ENCODE data around the gene NUMBL.
"Not testable (repeated sequence)": the region's sequence is repeated elsewhere in the genome, so short reads cannot be mapped to it uniquely, and the experiment has no call there.

NUMBL gene

DNA sequence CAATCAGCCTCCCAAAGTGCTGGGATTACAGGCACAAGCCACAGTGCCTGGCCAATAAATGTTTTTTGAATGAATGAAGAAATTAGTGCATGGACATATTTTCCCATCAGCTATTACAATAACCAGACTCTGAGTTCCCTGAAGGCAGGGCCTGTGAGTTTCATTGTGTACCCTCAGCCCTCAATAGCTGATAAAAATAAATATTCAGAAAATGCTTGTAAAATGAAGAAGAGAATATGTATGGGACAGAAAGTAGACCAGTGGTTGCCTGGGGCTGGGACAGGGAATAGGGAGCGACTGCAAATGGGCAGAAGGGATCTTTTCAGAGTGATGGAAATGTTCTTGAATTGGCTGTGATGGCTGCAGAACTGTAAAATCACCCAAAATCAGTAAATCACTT lies 28.8 kb downstream of the NUMBL start:
- DNase-seq, result no peak

DNA sequence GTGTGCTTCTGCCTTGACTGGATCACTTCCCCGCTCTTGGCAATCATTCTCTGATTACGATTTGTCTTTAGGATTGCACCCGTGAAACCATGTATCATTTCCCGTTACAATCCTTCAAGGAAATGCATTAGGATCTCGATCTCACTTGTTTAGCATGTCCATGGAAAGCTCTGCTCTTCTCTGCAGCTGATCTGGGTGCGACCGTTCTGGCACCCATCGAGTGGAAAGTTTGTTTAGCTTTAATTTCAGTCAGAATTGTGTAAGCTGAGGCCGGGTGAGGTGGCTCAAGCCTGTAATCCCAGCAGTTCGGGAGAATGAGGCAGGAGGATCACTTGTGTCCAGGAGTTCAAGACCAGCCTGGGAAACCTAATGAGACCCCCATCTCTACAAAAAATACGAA lies 30.9 kb downstream of the NUMBL start:
- no peak for DNase-seq

GRCh38 chr19:40659116-40659515 lies 31.3 kb downstream of the NUMBL start:
- DNase-seq, result no peak

GRCh38 chr19:40658031-40658430 lies 32.4 kb downstream of the NUMBL start:
- DNase-seq, result no peak

- DNase-seq, result not testable (repeated sequence)
Observed at GRCh38 chr19:40655684-40656083, 34.8 kb downstream of the NUMBL start.

- DNase-seq, result not testable (repeated sequence)
Observed at GRCh38 chr19:40652303-40652702, 38.1 kb downstream of the NUMBL start.

DNA sequence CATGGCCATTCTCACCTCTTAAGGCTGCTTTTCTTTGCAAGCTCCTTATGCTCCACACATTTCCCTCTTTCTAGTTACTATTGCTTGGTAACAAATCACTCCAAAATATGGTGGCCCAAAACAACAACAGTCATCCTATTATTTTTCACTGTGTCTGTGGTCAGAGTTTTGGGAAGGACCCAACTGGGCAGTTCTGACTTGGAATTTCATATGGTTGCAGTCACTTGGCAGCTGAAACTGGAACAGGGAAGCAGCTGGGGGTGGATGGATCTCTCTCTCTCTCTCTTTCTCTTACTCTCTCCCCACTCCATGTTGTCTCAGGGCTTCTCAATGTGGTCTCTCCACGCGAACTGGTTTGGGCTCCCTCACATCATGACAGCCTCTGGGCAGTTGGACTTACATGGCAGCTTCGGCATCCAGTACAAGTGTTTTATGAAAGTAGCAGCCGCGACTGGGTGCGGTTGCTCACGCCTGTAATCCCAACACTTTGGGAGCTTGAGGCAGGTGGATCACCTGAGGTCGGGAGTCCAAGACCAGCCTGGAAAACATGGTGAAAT lies 39.6 kb downstream of the NUMBL start:
- DNase-seq, result no peak

- DNase-seq, result not testable (repeated sequence)
Observed at GRCh38 chr19:40649903-40650675, 40.4 kb downstream of the NUMBL start.

- DNase-seq, result no peak
Observed at GRCh38 chr19:40646743-40647254, 43.7 kb downstream of the NUMBL start.

GRCh38 chr19:40642757-40643305 lies 47.6 kb downstream of the NUMBL start:
- DNase-seq, result no peak

DNA sequence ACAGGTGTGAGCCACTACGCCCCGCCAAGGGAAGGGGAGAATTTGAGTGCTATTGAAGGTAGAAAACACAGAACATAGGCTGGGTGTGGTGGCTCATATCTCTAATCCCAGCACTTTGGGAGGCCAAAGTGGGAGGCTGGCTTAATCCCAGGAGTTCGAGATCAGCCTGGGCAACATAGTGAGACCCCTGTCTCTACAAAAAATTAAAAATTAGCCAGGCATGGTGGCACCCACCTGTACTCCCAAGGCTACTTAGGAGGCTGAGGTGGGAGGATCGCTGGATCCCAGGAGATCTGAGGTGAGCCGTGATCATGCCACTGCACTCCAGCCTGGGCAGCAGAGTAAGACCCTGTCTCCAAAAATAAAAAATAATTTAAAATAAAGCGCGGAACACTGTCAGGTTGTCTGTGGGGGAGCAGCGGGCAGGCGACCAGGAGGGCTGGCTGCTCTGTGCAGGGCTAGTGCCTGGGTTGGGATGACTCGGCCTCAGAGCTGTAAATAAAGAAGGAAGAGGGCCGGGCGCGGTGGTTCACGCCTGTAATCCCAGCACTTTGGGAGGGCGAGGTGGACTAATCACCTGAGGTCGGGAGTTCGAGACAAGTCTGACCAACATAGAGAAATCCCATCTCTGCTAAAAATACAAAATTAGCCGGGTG lies 48.3 kb downstream of the NUMBL start:
- DNase-seq, result no peak

- no peak for DNase-seq
Observed at GRCh38 chr19:40641281-40641680, 49.2 kb downstream of the NUMBL start.

DNA sequence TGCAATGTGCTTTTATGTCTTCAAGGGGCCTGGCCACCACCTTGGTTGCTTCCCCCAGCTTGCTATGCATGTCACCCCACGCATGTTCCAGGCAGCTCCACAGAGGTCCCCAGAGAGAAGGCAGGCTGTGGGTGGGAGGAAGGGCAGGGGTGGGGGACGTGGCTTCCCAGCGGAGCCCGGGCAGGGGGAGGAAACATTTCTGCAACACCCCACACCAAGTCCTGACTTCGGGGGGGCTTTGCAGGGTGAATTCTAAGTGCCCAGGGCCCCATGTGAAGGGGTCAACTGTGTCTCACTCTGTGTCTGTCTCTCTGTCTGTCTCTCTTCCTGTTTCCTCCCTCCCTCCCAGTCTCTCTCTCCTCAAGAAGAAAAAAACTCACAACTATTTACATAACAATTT lies 49.7 kb downstream of the NUMBL start:
- no peak for DNase-seq

- DNase-seq, result no peak
Observed at GRCh38 chr19:40639638-40639982, 50.8 kb downstream of the NUMBL start.

DNA sequence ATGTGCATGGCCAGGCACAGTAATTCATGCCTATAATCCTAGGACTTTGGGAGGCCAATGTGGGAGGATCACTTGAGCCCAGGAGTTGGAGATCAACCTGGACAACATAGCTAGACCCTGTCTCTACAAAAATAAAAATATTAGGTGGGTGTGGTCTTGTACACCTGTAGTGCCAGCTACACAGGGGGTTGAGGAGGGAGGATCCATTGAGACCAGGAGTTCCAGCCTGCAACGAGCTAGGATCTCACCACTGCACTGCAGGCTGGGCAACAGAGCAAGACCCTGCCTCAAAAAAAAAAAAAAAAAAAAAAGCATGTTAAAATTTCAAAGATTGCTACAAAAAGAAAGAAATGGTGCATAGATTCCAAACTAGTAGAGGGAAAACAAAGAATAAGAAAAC lies 52.1 kb downstream of the NUMBL start:
- no peak for DNase-seq

DNA sequence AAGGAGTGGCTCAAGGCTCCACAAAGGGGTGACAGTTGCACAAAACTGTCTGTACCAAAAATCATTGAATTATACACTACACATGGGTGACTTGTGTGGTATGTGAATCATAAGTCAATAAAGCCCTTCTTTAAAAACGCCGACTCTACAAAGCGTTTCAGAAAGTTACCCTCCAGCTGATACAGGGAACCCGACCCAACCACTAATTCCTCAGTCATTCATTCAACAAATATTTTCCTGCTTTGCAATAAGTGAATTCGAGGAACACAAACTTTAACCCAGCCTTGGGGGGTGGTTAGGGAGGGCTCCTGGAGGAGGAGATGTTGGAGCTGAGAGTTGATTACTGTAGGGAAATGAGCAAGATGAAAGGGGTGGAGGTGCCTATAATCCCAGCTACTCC lies 57.2 kb downstream of the NUMBL start:
- no peak for DNase-seq

- no peak for DNase-seq
Observed at GRCh38 chr19:40632311-40633036, 58.0 kb downstream of the NUMBL start.

DNA sequence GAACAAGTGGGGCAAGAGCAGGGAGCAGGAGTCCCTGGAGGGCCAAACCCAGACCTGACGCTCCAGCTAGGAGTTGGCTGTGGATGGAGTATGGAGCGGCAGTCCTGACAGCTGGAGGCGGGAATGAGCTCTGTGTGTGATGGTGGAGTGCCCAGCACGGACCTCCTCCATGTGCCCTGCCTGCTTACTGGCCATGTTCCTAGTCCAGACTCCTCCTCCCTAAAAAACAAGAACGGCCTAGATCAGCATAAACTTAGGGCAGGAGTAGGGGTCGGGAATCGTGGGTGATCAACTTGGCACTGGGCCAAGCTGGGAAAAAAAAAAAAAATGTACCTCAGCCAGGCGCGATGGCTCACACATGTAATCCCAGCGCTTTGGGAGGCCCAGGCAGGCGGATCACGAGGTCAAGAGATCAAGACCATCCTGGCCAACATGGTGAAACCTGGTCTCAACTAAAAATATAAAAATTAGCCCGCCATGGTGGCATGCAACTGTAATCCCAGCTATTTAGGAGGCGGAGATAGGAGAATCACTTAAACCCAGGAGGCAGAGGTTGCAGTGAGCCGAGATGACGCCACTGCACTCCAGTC lies 59.8 kb downstream of the NUMBL start:
- DNase-seq, result no peak

GRCh38 chr19:40629346-40629745 lies 61.1 kb downstream of the NUMBL start:
- no peak for DNase-seq

DNA sequence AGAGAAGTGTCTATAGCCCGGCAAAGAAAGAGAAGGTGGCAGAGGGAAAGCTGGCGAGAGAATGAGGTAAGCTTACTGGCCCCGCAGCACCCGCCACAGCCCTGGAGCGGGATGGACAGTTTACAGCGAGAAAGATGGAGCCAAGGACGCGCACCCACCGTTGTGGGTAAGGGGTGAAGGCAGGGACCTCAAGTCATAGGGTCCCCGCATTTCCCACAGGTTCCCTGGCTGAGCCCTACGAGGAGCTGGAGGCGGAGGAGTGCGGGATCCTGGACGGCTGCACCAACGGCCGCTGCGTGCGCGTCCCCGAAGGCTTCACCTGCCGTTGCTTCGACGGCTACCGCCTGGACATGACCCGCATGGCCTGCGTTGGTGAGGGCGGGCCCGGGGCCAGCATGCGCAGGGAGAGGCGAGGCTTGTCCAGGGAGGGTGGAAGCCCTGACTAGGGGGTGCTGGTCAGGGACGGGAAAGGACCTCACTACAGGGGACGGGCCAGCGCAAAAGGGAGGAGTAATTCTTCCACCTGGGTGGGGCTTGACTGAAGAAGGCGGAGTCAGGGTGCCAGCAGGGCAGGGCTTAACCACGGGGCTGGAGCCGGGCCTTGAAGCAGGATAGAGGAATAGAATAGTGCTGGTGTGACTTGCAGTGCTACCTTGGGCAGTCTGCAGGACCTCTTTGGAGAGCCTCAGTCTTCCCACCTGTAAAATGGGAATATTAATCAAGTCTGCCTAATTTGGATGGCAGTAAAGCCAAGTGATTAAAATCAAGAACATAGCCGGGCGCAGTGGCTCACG lies 62.8 kb downstream of the NUMBL start:
- no peak for DNase-seq

GRCh38 chr19:40626918-40627317 lies 63.5 kb downstream of the NUMBL start:
- DNase-seq, result no peak

All from activated naive CD4-positive, alpha-beta T cell (primary cell).